Measurements from ENCODE around the gene CDC42EP1. TPM values are rescaled to one million over a fixed set of nuclear protein-coding genes. Genes with fewer than 3 reads are reported as not detected.
"Not testable (repeated sequence)": the region's sequence is repeated elsewhere in the genome, so short reads cannot be mapped to it uniquely, and the experiment has no call there.

Gene CDC42EP1
- total RNA-seq, 1 donor from 2014 or later = 39.1 TPM

GRCh38 chr22:37529652-37530345 lies 30.5 kb upstream of the CDC42EP1 start:
- no peak for TF ChIP-seq CTCF (IDR thresholded peaks at IDR 0.05; ENCODE audit: unreplicated experiment)
- H3K9me3 Mint-ChIP-seq = no peaks in the 10 kb centered on the region
- H3K27ac Mint-ChIP-seq = no peak overlapping the region

GRCh38 chr22:37533995-37534394 lies 26.3 kb upstream of the CDC42EP1 start:
- peaks cover 5% of the 10 kb centered on the region for H3K4me1 Mint-ChIP-seq
- H3K36me3 Mint-ChIP-seq = no peaks in the 10 kb centered on the region
- DNase-seq (ENCODE audit: low spot score in 2 of 2, unreplicated experiment in 2 of 2) = no peak
- no peak for TF ChIP-seq CTCF (IDR thresholded peaks at IDR 0.05; ENCODE audit: unreplicated experiment)
- no peaks in the 10 kb centered on the region for H3K9me3 Mint-ChIP-seq
- no peak overlapping the region for H3K4me3 Mint-ChIP-seq
- H3K27me3 Mint-ChIP-seq (ENCODE audit: low read depth) = no peaks in the 10 kb centered on the region
- no peak overlapping the region for H3K27ac Mint-ChIP-seq

More at GRCh38 chr22:37529652-37530345, 30.5 kb upstream of the CDC42EP1 start:
- no peaks in the 10 kb centered on the region for H3K27me3 Mint-ChIP-seq (ENCODE audit: low read depth)
- no peaks in the 10 kb centered on the region for H3K4me1 Mint-ChIP-seq
- DNase-seq (ENCODE audit: low spot score in 2 of 2, unreplicated experiment in 2 of 2) = no peak
- H3K4me3 Mint-ChIP-seq = no peak overlapping the region
- no peaks in the 10 kb centered on the region for H3K36me3 Mint-ChIP-seq

GRCh38 chr22:37534445-37534844 lies 25.8 kb upstream of the CDC42EP1 start:
- no peak for DNase-seq (ENCODE audit: low spot score in 2 of 2, unreplicated experiment in 2 of 2)
- H3K4me1 Mint-ChIP-seq = peaks cover 7% of the 10 kb centered on the region
- no peak overlapping the region for H3K4me3 Mint-ChIP-seq
- H3K9me3 Mint-ChIP-seq = no peaks in the 10 kb centered on the region
- no peaks in the 10 kb centered on the region for H3K36me3 Mint-ChIP-seq
- H3K27me3 Mint-ChIP-seq (ENCODE audit: low read depth) = no peaks in the 10 kb centered on the region
- H3K27ac Mint-ChIP-seq = no peak overlapping the region
- TF ChIP-seq CTCF (IDR thresholded peaks at IDR 0.05; ENCODE audit: unreplicated experiment) = no peak

GRCh38 chr22:37535159-37535558 lies 25.1 kb upstream of the CDC42EP1 start:
- H3K36me3 Mint-ChIP-seq = no peaks in the 10 kb centered on the region
- TF ChIP-seq CTCF (IDR thresholded peaks at IDR 0.05; ENCODE audit: unreplicated experiment) = no peak
- DNase-seq (ENCODE audit: low spot score in 2 of 2, unreplicated experiment in 2 of 2) = no peak
- H3K4me1 Mint-ChIP-seq = peaks cover 8% of the 10 kb centered on the region
- H3K9me3 Mint-ChIP-seq = no peaks in the 10 kb centered on the region
- no peak overlapping the region for H3K4me3 Mint-ChIP-seq
- H3K27ac Mint-ChIP-seq = no peak overlapping the region
- H3K27me3 Mint-ChIP-seq (ENCODE audit: low read depth) = no peaks in the 10 kb centered on the region

GRCh38 chr22:37538590-37539357 lies 21.5 kb upstream of the CDC42EP1 start:
- Mint-ChIP-seq H3K27me3 (ENCODE audit: low read depth) (no peaks in the 10 kb centered on the region), H3K9me3 (no peaks in the 10 kb centered on the region), H3K36me3 (no peaks in the 10 kb centered on the region), H3K27ac (no peak overlapping the region), H3K4me3 (no peak overlapping the region), H3K4me1 (peaks cover 19% of the 10 kb centered on the region)
- peak; percentile 89 to 92 for DNase-seq (ENCODE audit: low spot score in 2 of 2, unreplicated experiment in 2 of 2)
- peak; percentile 73 for TF ChIP-seq CTCF (IDR thresholded peaks at IDR 0.05; ENCODE audit: unreplicated experiment)

- not testable (repeated sequence) for H3K27ac Mint-ChIP-seq; DNase-seq (ENCODE audit: low spot score in 2 of 2, unreplicated experiment in 2 of 2); H3K9me3 Mint-ChIP-seq; H3K27me3 Mint-ChIP-seq (ENCODE audit: low read depth); H3K4me3 Mint-ChIP-seq; H3K36me3 Mint-ChIP-seq
- peaks cover 26% of the 10 kb centered on the region for H3K4me1 Mint-ChIP-seq
Measured at GRCh38 chr22:37539790-37540189, 20.5 kb upstream of the CDC42EP1 start.

GRCh38 chr22:37542416-37542815 lies 17.9 kb upstream of the CDC42EP1 start:
- peak overlapping the region; percentile 56 for H3K27ac Mint-ChIP-seq
- not testable (repeated sequence) for H3K4me3 Mint-ChIP-seq; DNase-seq (ENCODE audit: low spot score in 2 of 2, unreplicated experiment in 2 of 2)

More at GRCh38 chr22:37542416-37542815, 17.9 kb upstream of the CDC42EP1 start:
- H3K27me3 Mint-ChIP-seq (ENCODE audit: low read depth); H3K36me3 Mint-ChIP-seq; H3K9me3 Mint-ChIP-seq: not testable (repeated sequence)
- H3K4me1 Mint-ChIP-seq = peaks cover 45% of the 10 kb centered on the region

Data from mesothelial cell of epicardium (in vitro differentiated cells).